HepG2 (cell line): ENCODE results near the gene OR6B1. TPM values are rescaled to one million over a fixed set of nuclear protein-coding genes. Genes with fewer than 3 reads are reported as not detected.

ENCODE experiments used
- ATAC-seq: fragments of 200-7000 bp; cut with Tn5 transposase; 3 replicates; pipeline ENCODE4 v1.9.1; 2020; ENCODE audit warnings: mild to moderate bottlenecking, moderate library complexity
- BruUV-seq: library from RNA; stranded (reverse); fragments of 400-500 nt; replicated peaks from 2 replicates; lab custom pipeline; 2021; lab: Mats Ljungman, UMichigan
- CTCF ChIA-PET: fragments of 300-600 bp; formaldehyde crosslinking; extraction: SDS; loops from one replicate; lab custom pipeline; 2021; ENCODE audit warnings: low total read pairs, inconsistent platforms, low intra/inter-chr PET ratio; lab: Yijun Ruan, JAX
- POLR2A ChIA-PET: fragments of 350-600 bp; sonication (Branson Sonifier 250); formaldehyde crosslinking; loops from one replicate; lab custom pipeline; 2020; ENCODE audit warnings: antibody characterized with exemption, inconsistent platforms; lab: Yijun Ruan, JAX
- DNase-seq: peaks from one replicate; pipeline ENCODE4 v3.0.0-alpha.2; 2015; ENCODE audit warnings: low spot score
- FAIRE-seq: peaks from 3 replicates; lab custom pipeline; 2011; peaks lifted over from hg19 to GRCh38; lab: Jason Lieb, UNC
- H2AFZ ChIP-seq: one replicate; pipeline ENCODE4 v1.6.1; 2011; ENCODE audit warnings: low read length, inconsistent platforms
- H3K27ac ChIP-seq: fragments of 300-600 bp; 3 replicates; pipeline ENCODE4 v1.8.0; 2011; ENCODE audit warnings: mixed run types, mild to moderate bottlenecking, mixed read lengths, low read length, inconsistent platforms; ENCODE audit not compliant: insufficient read depth; ENCODE audit errors: extremely low read length
- H3K27me3 ChIP-seq, 2 experiments: fragments of 200-600 bp in 1 of 2; 2 replicates in 1 of 2; 3 replicates in 1 of 2; pipeline versions ENCODE4 v1.6.0 to v1.8.0; 2011; ENCODE audit warnings: low read length in 2 of 2, mild to moderate bottlenecking in 2 of 2, moderate library complexity in 2 of 2, inconsistent platforms in 1 of 2; ENCODE audit not compliant: insufficient read depth in 2 of 2, control insufficient read depth in 1 of 2
- H3K36me3 ChIP-seq, 2 experiments: fragments of 200-600 bp in 1 of 2; replicated peaks in 1 of 2; 2 replicates in 1 of 2; 3 replicates in 1 of 2; pipeline versions ENCODE4 v1.5.1 to v1.8.0; 2011; ENCODE audit warnings: low read length in 2 of 2, inconsistent platforms in 1 of 2; ENCODE audit not compliant: insufficient read depth in 2 of 2, control insufficient read depth in 1 of 2
- H3K4me1 ChIP-seq: 2 replicates; pipeline ENCODE4 v1.5.1; 2012; ENCODE audit warnings: low read length, inconsistent platforms; ENCODE audit not compliant: insufficient read depth
- H3K4me2 ChIP-seq: 2 replicates; pipeline ENCODE4 v1.6.0; 2011; ENCODE audit warnings: low read depth, low read length, inconsistent platforms
- H3K4me3 ChIP-seq, 3 experiments: fragments of 200-600 bp in 1 of 3; sonication (generic), shearing (Covaris generic) in 1 of 3; replicated peaks in 1 of 3; 2 replicates each; pipeline ENCODE4 v1.5.1; 2011 to 2016; ENCODE audit warnings: low read length in 3 of 3, inconsistent platforms in 2 of 3, low read depth in 2 of 3, mild to moderate bottlenecking in 2 of 3, control low read depth in 1 of 3, mixed read lengths in 1 of 3; ENCODE audit not compliant: insufficient read depth in 1 of 3
- H3K79me2 ChIP-seq: one replicate; pipeline ENCODE4 v1.6.1; 2011; ENCODE audit warnings: low read length, inconsistent platforms; ENCODE audit not compliant: insufficient read depth
- H3K9ac ChIP-seq: 2 replicates; pipeline ENCODE4 v1.6.0; 2011; ENCODE audit warnings: mild to moderate bottlenecking, low read depth, low read length, inconsistent platforms; ENCODE audit not compliant: insufficient read depth
- H3K9me3 ChIP-seq: 2 replicates; pipeline ENCODE4 v1.5.1; 2012; ENCODE audit warnings: mild to moderate bottlenecking, low read length
- H4K20me1 ChIP-seq: 2 replicates; pipeline ENCODE4 v1.6.0; 2011; ENCODE audit warnings: inconsistent platforms, mild to moderate bottlenecking, low read length, moderate library complexity; ENCODE audit not compliant: insufficient read depth
- ARNTL ChIP-seq: sonication (generic); formaldehyde crosslinking; IDR thresholded peaks from 2 replicates; pipeline ENCODE4 v1.4.0; 2020; ENCODE audit warnings: mild to moderate bottlenecking, missing genetic modification reagents
- ATAD3A ChIP-seq: sonication (generic); formaldehyde crosslinking; IDR thresholded peaks from 2 replicates; pipeline ENCODE4 v1.4.0; 2020; ENCODE audit warnings: missing genetic modification reagents
- ATF1 ChIP-seq: IDR thresholded peaks from 2 replicates; pipeline ENCODE4 v1.6.1; 2016; ENCODE audit warnings: mild to moderate bottlenecking, control low read depth
- CEBPZ ChIP-seq: IDR thresholded peaks from 2 replicates; pipeline ENCODE4 v1.6.1; 2012; ENCODE audit warnings: low read length, improper control_type of control experiment
- GABPB1 ChIP-seq: IDR thresholded peaks from 2 replicates; pipeline ENCODE4 v1.6.1; 2016; ENCODE audit warnings: mild to moderate bottlenecking, missing genetic modification reagents, moderate library complexity, missing compliant biosample characterization
- HMG20B ChIP-seq: conservative IDR thresholded peaks from 2 replicates; pipeline ENCODE4 v1.6.1; 2016; ENCODE audit warnings: missing genetic modification reagents, missing compliant biosample characterization
- PAWR ChIP-seq: sonication (generic); formaldehyde crosslinking; IDR thresholded peaks from 2 replicates; pipeline ENCODE4 v1.4.0; 2020; ENCODE audit warnings: missing genetic modification reagents, mild to moderate bottlenecking, borderline replicate concordance
- ZNF17 ChIP-seq: sonication (generic); formaldehyde crosslinking; IDR thresholded peaks from 2 replicates; pipeline ENCODE4 v1.5.0; 2020; ENCODE audit warnings: mild to moderate bottlenecking, missing genetic modification reagents
- ZNF205 ChIP-seq: IDR thresholded peaks from 2 replicates; pipeline ENCODE4 v1.6.1; 2018; ENCODE audit warnings: missing biosample characterization, missing genetic modification reagents
- ZNF367 ChIP-seq: sonication (generic); formaldehyde crosslinking; IDR thresholded peaks from 2 replicates; pipeline ENCODE4 v1.4.0; 2020; ENCODE audit warnings: missing genetic modification reagents, borderline replicate concordance
- ZNF446 ChIP-seq: sonication (generic); formaldehyde crosslinking; IDR thresholded peaks from 2 replicates; pipeline ENCODE4 v1.5.0; 2020; ENCODE audit warnings: mild to moderate bottlenecking, missing genetic modification reagents
- ZNF879 ChIP-seq: sonication (generic); formaldehyde crosslinking; IDR thresholded peaks from 2 replicates; pipeline ENCODE4 v1.8.1; 2023; ENCODE audit warnings: missing genetic modification reagents
- WGBS: methylation state at CpG from one replicate; pipeline ENCODE4 v1.1.6; 2017; ENCODE audit warnings: low lambda C conversion rate; 5-methylcytosine and 5-hydroxymethylcytosine counted together
- in situ Hi-C: cut with HindIII; loops from 2 replicates; pipeline ENCODE4 v1.10.0; 2017; ENCODE audit warnings: low pct_unique_long_range_greater_than_20kb; ENCODE audit not compliant: extremely low pct_ligation_motif_present
- intact Hi-C: fragments of 100-400 bp; cut with micrococcal nuclease; formaldehyde crosslinking; loops from one replicate; pipeline ENCODE4 v1.10.0; 2022; ENCODE audit not compliant: unreplicated experiment
- polyA plus RNA-seq, 8 experiments: library from polyadenylated mRNA; depleted of rRNA in 3 of 8; stranded (reverse) in 7 of 8; unstranded in 1 of 8; fragments of >200 nt; fragmentation: Illumina TruSeq in 4 of 8; extraction: Trizol in 4 of 8; gene quantifications; 2 replicates each; pipeline versions ENCODE4 v1.2.1 to v1.2.3, GENCODE V29; 2011 to 2016; ENCODE audit warnings: low read depth in 4 of 8, missing spikeins in 1 of 8, mixed read lengths in 1 of 8; ENCODE audit not compliant: insufficient read depth in 1 of 8
- total RNA-seq, 5 experiments: library from RNA; depleted of rRNA; stranded (reverse); fragments of >200 nt; fragmentation: Illumina TruSeq; extraction: Trizol; gene quantifications; 2 replicates each; pipeline ENCODE4 v1.2.3, GENCODE V29; 2016; ENCODE audit warnings: low read depth in 1 of 5
- TF ChIP-seq, protein P1 (sequence below): sonication (generic); formaldehyde crosslinking; IDR thresholded peaks from 2 replicates; pipeline ENCODE4 v1.5.0; 2020; ENCODE audit warnings: missing genetic modification reagents
- TF ChIP-seq, protein P2 (sequence below), 2 experiments: sonication (generic) in 1 of 2; formaldehyde crosslinking in 1 of 2; IDR thresholded peaks; 2 replicates each; pipeline versions ENCODE4 v1.4.0 to v1.6.1; 2018 to 2020; ENCODE audit warnings: missing genetic modification reagents in 2 of 2, borderline replicate concordance in 1 of 2, low read depth in 1 of 2, mild to moderate bottlenecking in 1 of 2, missing biosample characterization in 1 of 2

OR6B1 gene
- total and polyA plus RNA-seq, 2 of the 13 experiments (the other 11 are each of a cell fraction or from before 2014, with no cell fraction given) = 0.18 TPM; not detected in 1

- TF ChIP-seq, protein P1, sequence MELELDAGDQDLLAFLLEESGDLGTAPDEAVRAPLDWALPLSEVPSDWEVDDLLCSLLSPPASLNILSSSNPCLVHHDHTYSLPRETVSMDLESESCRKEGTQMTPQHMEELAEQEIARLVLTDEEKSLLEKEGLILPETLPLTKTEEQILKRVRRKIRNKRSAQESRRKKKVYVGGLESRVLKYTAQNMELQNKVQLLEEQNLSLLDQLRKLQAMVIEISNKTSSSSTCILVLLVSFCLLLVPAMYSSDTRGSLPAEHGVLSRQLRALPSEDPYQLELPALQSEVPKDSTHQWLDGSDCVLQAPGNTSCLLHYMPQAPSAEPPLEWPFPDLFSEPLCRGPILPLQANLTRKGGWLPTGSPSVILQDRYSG = no peak
- TF ChIP-seq GABPB1 = no peak
- TF ChIP-seq ZNF367 (CRISPR knock-in tag) = no peak
- TF ChIP-seq ZNF879 (CRISPR knock-in tag) = no peak
- no peak for TF ChIP-seq CEBPZ
- no peak for TF ChIP-seq ATF1
- TF ChIP-seq ATAD3A (CRISPR knock-in tag) = no peak
- no peak for TF ChIP-seq HMG20B (CRISPR knock-in tag)
Measured at GRCh38 chr7:143980746-143981510, 19.2 kb upstream of the OR6B1 start (continued).

GRCh38 chr7:143983960-143984359 is 16.2 kb upstream of the OR6B1 start:
- 86% methylated on average over 5 of the region's 5 CpGs for WGBS
- Histone ChIP-seq H4K20me1 (no peaks in the 10 kb centered on the region), H3K9ac (no peak overlapping the region), H3K4me1 (peaks cover 7% of the 10 kb centered on the region), H3K9me3 (no peaks in the 10 kb centered on the region), H3K36me3 (no peaks in the 10 kb centered on the region), H3K4me3 (no peak overlapping the region), H3K27ac (no peak overlapping the region), H2AFZ (no peak overlapping the region), H3K27me3 (no peaks in the 10 kb centered on the region), H3K79me2 (no peaks in the 10 kb centered on the region), H3K4me2 (no peak overlapping the region)
- no TSS peak for BruUV-seq
- CTCF ChIA-PET = no interaction called here
- FAIRE-seq = no peak
- in situ Hi-C loops = no loop called here
- no peak for DNase-seq
- ATAC-seq = no peak
- intact Hi-C loops = no loop called here
- POLR2A ChIA-PET = no interaction called here
- TF ChIP-seq PAWR (CRISPR knock-in tag) = no peak
- no peak for TF ChIP-seq ZNF205 (CRISPR knock-in tag)
- TF ChIP-seq ZNF17 (CRISPR knock-in tag) = no peak
- TF ChIP-seq ZNF446 (CRISPR knock-in tag) = no peak
- TF ChIP-seq ARNTL = no peak
- TF ChIP-seq, protein P2, sequence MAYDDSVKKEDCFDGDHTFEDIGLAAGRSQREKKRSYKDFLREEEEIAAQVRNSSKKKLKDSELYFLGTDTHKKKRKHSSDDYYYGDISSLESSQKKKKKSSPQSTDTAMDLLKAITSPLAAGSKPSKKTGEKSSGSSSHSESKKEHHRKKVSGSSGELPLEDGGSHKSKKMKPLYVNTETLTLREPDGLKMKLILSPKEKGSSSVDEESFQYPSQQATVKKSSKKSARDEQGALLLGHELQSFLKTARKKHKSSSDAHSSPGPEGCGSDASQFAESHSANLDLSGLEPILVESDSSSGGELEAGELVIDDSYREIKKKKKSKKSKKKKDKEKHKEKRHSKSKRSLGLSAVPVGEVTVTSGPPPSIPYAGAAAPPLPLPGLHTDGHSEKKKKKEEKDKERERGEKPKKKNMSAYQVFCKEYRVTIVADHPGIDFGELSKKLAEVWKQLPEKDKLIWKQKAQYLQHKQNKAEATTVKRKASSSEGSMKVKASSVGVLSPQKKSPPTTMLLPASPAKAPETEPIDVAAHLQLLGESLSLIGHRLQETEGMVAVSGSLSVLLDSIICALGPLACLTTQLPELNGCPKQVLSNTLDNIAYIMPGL (CRISPR knock-in tag; IDR thresholded peaks at IDR 0.05; ENCODE audit: borderline replicate concordance in 1 of 2, low read depth in 1 of 2) = no peak
